Epidermal melanocyte (primary cell): ENCODE data around the gene TCF25.

Experiments used
- DNase-seq: peaks from one replicate; pipeline ENCODE4 v3.0.0; 2011; ENCODE audit warnings: low spot score; ENCODE audit not compliant: insufficient read length

TCF25 gene

GRCh38 chr16:89844739-89845339 lies 28.6 kb upstream of the TCF25 start:
- DNase-seq: no peak

GRCh38 chr16:89845417-89845816 lies 28.0 kb upstream of the TCF25 start:
- DNase-seq: no peak

- DNase-seq: no peak
These were observed 26.1 kb upstream of the TCF25 start for GRCh38 chr16:89847051-89847939.

- DNase-seq: no peak
These were observed 25.5 kb upstream of the TCF25 start for GRCh38 chr16:89847940-89848297.

- DNase-seq: no peak
These were observed 24.4 kb upstream of the TCF25 start for GRCh38 chr16:89848974-89849373.

GRCh38 chr16:89853306-89853993 lies 19.9 kb upstream of the TCF25 start:
- DNase-seq: no peak

GRCh38 chr16:89855301-89855945 lies 18.0 kb upstream of the TCF25 start:
- no peak for DNase-seq

GRCh38 chr16:89855986-89856385 lies 17.4 kb upstream of the TCF25 start:
- DNase-seq: no peak

GRCh38 chr16:89858973-89859614 lies 14.3 kb upstream of the TCF25 start:
- DNase-seq: no peak

- DNase-seq: no peak
These were observed 13.8 kb upstream of the TCF25 start for GRCh38 chr16:89859615-89860007.

- peak; percentile 93 for DNase-seq
These were observed 12.6 kb upstream of the TCF25 start for GRCh38 chr16:89860747-89861304.

GRCh38 chr16:89861648-89862047 lies 11.7 kb upstream of the TCF25 start:
- no peak for DNase-seq

- DNase-seq: no peak
These were observed 10.7 kb upstream of the TCF25 start for GRCh38 chr16:89862732-89863131.

- no peak for DNase-seq
These were observed 9.5 kb upstream of the TCF25 start for GRCh38 chr16:89863741-89864526.

GRCh38 chr16:89864527-89864820 lies 8.9 kb upstream of the TCF25 start:
- no peak for DNase-seq

GRCh38 chr16:89867918-89868317 lies 5.5 kb upstream of the TCF25 start:
- DNase-seq: no peak

- no peak for DNase-seq
These were observed 3.5 kb upstream of the TCF25 start for GRCh38 chr16:89869911-89870310.

- DNase-seq: no peak
These were observed 3.0 kb upstream of the TCF25 start for GRCh38 chr16:89870440-89870839.

- no peak for DNase-seq
These were observed 1.5 kb upstream of the TCF25 start for GRCh38 chr16:89871895-89872294.

GRCh38 chr16:89873972-89874689 lies 739 bp downstream of the TCF25 start:
- DNase-seq: peak; percentile 86
